Measurements from ENCODE around the gene IFI16. TPM values are rescaled to one million over a fixed set of nuclear protein-coding genes. Genes with fewer than 3 reads are reported as not detected.

Gene IFI16
- total RNA-seq = 10 to 100 TPM; 47.0 to 72.0 (median 50.8) TPM

DNA sequence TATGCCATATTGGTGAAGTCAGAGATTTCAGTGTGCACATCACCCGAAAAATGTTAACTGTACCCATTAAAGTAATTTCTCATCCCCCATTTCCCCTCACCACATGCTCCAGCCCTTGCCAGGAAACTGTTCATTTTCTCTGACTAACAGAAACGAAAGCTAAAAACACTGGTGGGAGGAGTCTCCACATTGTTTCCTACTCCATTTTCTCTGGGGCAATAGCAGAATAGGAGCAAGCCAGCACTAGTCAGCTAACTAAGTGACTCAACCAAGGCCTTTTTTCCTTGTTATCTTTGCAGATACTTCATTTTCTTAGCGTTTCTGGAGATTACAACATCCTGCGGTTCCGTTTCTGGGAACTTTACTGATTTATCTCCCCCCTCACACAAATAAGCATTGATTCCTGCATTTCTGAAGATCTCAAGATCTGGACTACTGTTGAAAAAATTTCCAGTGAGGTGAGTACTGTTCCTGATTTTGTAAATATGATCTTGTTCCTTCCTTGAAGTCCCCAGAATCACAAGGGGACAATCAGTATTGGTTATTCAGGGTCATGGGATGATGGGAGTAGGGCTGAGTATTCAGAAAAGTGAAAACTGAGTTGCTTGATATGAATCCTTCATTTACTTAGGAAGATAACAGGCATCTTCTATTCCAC is at the start of gene IFI16:
Gene IFI16, plus strand, starts transcription at position 204 of the 658 bp plus-strand sequence. CDS start 4,774 bp downstream, outside the sequence.
- peak within 1 kb of the TSS; percentile 23 for H3K4me3 ChIP-seq (ENCODE audit: low read depth, poor library complexity, severe bottlenecking)
- intact Hi-C loops (cut with DNase I; ENCODE audit: low total_unique reads) = no loop called here
- TF ChIP-seq, protein P1, sequence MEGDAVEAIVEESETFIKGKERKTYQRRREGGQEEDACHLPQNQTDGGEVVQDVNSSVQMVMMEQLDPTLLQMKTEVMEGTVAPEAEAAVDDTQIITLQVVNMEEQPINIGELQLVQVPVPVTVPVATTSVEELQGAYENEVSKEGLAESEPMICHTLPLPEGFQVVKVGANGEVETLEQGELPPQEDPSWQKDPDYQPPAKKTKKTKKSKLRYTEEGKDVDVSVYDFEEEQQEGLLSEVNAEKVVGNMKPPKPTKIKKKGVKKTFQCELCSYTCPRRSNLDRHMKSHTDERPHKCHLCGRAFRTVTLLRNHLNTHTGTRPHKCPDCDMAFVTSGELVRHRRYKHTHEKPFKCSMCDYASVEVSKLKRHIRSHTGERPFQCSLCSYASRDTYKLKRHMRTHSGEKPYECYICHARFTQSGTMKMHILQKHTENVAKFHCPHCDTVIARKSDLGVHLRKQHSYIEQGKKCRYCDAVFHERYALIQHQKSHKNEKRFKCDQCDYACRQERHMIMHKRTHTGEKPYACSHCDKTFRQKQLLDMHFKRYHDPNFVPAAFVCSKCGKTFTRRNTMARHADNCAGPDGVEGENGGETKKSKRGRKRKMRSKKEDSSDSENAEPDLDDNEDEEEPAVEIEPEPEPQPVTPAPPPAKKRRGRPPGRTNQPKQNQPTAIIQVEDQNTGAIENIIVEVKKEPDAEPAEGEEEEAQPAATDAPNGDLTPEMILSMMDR (IDR thresholded peaks at IDR 0.05) = no peak
- TF ChIP-seq POLR2A (IDR thresholded peaks at IDR 0.05) = no peak
- 0% methylated on average over 5 of the region's 5 CpGs for WGBS, 2 donors
- peak in 1 of 2 donors; percentile 85 for DNase-seq (ENCODE audit: low spot score in 2 of 2)

DNA sequence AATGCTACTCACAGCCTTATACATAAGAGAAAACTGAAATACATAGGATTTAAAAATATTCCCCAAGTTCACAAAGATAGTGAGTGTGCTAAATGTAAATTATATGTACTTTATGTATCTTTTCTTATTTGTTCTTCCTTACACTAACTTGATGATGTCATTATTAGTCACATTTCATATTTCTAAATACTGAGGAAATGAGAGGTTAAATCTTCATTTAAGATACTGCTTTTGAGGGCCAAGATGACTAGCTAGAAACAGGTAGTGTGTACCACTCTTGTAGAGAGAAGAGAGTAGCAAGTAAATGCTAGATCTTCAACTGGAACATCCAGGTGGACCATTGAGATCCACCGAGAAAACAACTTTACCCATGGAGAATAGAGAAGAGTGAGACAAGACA is 48.5 kb upstream of the IFI16 start:
- intact Hi-C loops (cut with DNase I; ENCODE audit: low total_unique reads) = no loop called here
- 94 to 96% methylated on average over 1 of the region's 1 CpG for WGBS, 2 donors

DNA sequence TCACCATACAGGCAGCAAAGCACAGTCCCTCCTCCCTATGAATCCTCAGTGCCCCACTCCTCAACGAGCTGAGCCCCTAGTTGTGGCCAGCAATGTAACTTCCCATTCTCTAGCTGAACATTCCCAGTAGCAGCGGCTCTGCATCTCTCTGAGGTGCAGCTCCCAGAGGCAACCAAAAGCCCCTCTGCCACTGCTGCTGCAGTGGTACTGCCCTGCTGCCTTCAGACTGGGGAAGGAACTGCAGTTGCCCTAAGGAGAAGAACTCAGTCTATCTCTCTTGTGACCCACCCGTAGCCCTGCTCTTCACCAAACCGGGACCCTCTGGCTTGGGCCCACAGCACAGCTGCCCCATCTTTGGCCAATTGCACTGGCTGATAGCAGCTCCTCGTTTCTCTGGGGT is 46.7 kb upstream of the IFI16 start:
- no peak for DNase-seq (ENCODE audit: low spot score in 2 of 2)
- WGBS, 2 donors = 50 to 54% methylated on average over 5 of the region's 5 CpGs
- intact Hi-C loops (cut with DNase I; ENCODE audit: low total_unique reads) = no loop called here
- H3K4me3 ChIP-seq (ENCODE audit: low read depth, poor library complexity, severe bottlenecking) = no peak overlapping the region
- TF ChIP-seq POLR2A (IDR thresholded peaks at IDR 0.05) = no peak
- TF ChIP-seq, protein P1 (IDR thresholded peaks at IDR 0.05) = no peak

More for the DNA sequence above, 48.5 kb upstream of the IFI16 start:
- TF ChIP-seq, protein P1 (IDR thresholded peaks at IDR 0.05) = no peak
- TF ChIP-seq POLR2A (IDR thresholded peaks at IDR 0.05) = no peak
- DNase-seq (ENCODE audit: low spot score in 2 of 2) = no peak
- H3K4me3 ChIP-seq (ENCODE audit: low read depth, poor library complexity, severe bottlenecking) = no peak overlapping the region

DNA sequence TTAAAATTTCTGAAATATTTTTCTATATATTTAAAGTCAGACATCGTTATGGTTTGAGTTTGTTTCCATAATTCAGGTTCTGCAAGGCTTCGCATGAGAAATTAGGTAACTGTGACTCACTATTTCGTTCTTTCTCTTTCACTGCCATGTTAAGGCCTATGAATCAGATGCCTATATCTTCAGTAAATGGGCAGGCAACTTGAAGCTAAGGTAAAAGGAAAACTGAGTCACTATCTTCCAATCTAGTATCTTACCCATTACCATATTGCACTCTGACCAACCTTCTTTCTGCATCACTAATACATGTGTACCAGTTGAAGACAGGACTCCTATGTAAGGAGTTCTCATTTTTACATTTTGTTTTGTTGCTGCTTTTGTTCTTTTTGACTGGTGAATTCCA is 40.5 kb upstream of the IFI16 start:
- TF ChIP-seq POLR2A (IDR thresholded peaks at IDR 0.05) = no peak
- TF ChIP-seq, protein P1 (IDR thresholded peaks at IDR 0.05) = no peak
- no peak overlapping the region for H3K4me3 ChIP-seq (ENCODE audit: low read depth, poor library complexity, severe bottlenecking)
- WGBS, 2 donors = 56 to 76% methylated on average over 3 of the region's 3 CpGs
- intact Hi-C loops (cut with DNase I; ENCODE audit: low total_unique reads) = no loop called here
- no peak for DNase-seq (ENCODE audit: low spot score in 2 of 2)

DNA sequence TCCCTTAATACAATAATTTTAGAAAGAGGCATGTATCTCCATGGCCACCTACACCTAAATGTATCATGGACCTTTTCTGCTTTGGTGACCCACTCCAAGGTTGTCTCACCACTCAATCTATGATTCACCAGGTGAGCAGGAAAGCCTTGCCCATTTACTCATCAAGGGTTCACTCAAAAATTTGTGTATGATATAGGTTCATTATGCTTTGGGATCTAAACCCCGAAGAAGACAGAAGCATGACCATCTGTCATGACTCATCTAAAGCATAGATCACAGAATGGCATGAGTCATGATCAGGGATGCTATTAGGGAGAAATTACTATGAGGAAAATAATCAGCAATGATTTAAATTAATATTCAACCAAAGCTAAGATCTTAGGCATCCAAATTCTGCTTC is 39.9 kb upstream of the IFI16 start:
- DNase-seq (ENCODE audit: low spot score in 2 of 2) = no peak
- whole genome bisulfite sequencing, 2 donors = 41 to 59% methylated on average over 1 of the region's 1 CpG
- intact Hi-C loops (cut with DNase I; ENCODE audit: low total_unique reads) = no loop called here
- TF ChIP-seq POLR2A (IDR thresholded peaks at IDR 0.05) = no peak
- TF ChIP-seq, protein P1 (IDR thresholded peaks at IDR 0.05) = no peak
- no peak overlapping the region for H3K4me3 ChIP-seq (ENCODE audit: low read depth, poor library complexity, severe bottlenecking)

DNA sequence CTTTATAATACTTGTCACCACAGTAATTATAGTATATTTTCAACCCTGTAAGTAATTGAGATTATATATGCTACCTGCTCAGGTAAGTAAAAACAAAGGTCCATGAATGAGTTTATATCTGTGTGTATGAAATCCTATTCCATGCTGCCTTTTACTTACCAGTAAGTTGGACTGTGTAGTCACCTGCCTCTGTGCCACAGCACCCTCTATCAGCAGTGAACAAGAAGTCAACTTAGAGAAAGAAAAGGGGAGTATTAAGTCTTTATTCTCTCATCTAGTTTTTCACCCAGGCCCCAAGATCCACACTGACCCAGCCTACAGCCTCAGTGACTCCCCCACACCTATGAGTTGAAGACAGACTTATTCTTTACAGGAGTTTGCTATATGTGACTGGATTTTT is 36.9 kb upstream of the IFI16 start:
- no peak overlapping the region for H3K4me3 ChIP-seq (ENCODE audit: low read depth, poor library complexity, severe bottlenecking)
- intact Hi-C loops (cut with DNase I; ENCODE audit: low total_unique reads) = no loop called here
- no peak for DNase-seq (ENCODE audit: low spot score in 2 of 2)
- TF ChIP-seq, protein P1 (IDR thresholded peaks at IDR 0.05) = no peak
- TF ChIP-seq POLR2A (IDR thresholded peaks at IDR 0.05) = no peak
